ENCODE data around the gene CCL25.

CCL25 gene

DNA sequence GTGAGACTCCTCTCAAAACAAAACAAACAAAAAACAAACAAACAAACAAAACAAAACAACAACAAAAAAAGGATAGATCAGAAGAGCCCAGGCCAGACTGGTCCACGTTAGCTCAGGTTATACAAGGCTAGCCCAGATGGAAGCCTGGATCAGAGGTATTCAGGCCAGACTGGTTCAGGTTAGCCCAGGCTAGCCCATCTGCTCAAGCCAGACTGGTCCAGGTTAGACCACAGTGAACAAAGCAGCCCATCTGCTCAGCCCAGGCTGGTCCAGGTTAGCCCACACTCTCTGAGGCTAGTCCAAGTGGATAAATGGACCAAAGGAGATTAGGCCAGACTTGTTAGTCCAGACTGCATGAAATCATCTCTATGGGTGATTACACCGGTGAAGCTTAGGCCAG is 41.2 kb downstream of the CCL25 start:
- DNase-seq (ENCODE audit: low spot score): no peak

DNA sequence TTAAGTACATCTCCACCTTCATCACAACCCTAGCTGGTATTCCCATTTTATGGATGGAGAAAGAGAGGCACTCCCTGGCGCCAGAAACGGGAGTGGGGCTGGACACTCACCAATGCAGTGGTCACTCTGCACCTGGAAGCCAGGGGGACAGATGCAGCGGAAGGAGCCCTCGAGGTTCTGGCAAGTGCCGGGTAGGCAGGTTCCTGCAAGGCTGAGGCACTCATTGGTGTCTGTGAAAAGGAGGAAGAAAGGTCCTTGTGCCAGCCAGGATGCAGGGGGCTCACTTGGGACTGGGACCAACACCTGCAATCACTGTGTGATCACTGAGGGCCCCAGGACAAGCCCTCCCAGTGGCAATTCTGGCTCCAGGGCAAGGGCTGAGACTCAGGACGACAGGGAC is 41.8 kb downstream of the CCL25 start:
- in situ Hi-C loops (cut with MboI; ENCODE audit: low sequenced_read_pairs, unreplicated experiment): no loop called here
- TF ChIP-seq, protein P1, sequence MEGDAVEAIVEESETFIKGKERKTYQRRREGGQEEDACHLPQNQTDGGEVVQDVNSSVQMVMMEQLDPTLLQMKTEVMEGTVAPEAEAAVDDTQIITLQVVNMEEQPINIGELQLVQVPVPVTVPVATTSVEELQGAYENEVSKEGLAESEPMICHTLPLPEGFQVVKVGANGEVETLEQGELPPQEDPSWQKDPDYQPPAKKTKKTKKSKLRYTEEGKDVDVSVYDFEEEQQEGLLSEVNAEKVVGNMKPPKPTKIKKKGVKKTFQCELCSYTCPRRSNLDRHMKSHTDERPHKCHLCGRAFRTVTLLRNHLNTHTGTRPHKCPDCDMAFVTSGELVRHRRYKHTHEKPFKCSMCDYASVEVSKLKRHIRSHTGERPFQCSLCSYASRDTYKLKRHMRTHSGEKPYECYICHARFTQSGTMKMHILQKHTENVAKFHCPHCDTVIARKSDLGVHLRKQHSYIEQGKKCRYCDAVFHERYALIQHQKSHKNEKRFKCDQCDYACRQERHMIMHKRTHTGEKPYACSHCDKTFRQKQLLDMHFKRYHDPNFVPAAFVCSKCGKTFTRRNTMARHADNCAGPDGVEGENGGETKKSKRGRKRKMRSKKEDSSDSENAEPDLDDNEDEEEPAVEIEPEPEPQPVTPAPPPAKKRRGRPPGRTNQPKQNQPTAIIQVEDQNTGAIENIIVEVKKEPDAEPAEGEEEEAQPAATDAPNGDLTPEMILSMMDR (IDR thresholded peaks at IDR 0.05; ENCODE audit: borderline replicate concordance, control extremely low read depth, extremely low read depth, insufficient read depth, missing control alignments): no peak
- DNase-seq (ENCODE audit: low spot score): no peak

More for the DNA sequence above, 41.2 kb downstream of the CCL25 start:
- TF ChIP-seq, protein P1 (IDR thresholded peaks at IDR 0.05; ENCODE audit: borderline replicate concordance, control extremely low read depth, extremely low read depth, insufficient read depth, missing control alignments): no peak
- in situ Hi-C loops (cut with MboI; ENCODE audit: low sequenced_read_pairs, unreplicated experiment): no loop called here

DNA sequence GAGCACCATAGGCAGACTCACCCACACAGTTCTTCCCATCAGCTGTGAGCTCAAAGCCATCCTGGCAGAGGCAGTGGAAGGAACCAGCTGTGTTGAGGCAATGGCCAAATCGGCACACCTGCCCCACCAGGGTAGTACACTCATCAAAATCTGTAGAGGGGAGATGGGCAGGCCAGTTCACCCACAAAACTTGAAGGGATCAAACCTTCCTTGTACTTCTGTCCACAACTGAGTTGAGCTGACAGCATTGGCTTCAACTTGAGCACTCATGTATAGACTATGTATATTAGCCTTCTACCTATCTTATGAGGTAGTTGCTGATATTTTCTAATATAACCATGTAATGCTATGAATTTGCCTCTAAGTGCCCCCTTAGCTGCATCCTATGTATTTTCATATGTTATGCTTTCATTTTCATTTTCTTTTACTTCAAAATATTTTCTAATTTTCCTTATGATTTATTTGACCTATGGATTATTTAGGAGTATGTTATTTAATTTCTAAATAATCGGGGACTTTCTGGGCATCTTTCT is 42.9 kb downstream of the CCL25 start:
- in situ Hi-C loops (cut with MboI; ENCODE audit: low sequenced_read_pairs, unreplicated experiment): no loop called here
- TF ChIP-seq, protein P1 (IDR thresholded peaks at IDR 0.05; ENCODE audit: borderline replicate concordance, control extremely low read depth, extremely low read depth, insufficient read depth, missing control alignments): no peak
- no peak for DNase-seq (ENCODE audit: low spot score)

DNA sequence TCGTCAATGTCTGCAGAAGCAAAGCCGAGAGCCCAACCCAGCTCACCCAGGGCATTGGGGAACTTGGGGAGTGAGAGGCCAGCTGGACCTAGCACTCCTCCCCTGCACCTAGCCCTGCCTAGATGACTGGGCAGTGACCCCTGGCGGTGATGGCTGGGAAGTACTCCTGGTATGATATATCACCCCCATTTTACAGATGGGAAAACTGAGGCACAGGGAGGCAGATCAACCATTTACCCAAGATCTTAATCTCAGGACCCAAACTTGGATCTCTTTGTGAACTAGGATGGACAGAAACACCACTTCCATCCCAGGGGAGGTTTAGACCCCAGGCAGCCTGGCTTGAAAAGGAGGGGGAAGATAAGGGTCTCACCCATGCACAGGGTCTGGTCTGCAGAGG is 43.5 kb downstream of the CCL25 start:
- in situ Hi-C loops (cut with MboI; ENCODE audit: low sequenced_read_pairs, unreplicated experiment): no loop called here
- TF ChIP-seq, protein P1 (IDR thresholded peaks at IDR 0.05; ENCODE audit: borderline replicate concordance, control extremely low read depth, extremely low read depth, insufficient read depth, missing control alignments): peak; percentile 7
- no peak for DNase-seq (ENCODE audit: low spot score)

DNA sequence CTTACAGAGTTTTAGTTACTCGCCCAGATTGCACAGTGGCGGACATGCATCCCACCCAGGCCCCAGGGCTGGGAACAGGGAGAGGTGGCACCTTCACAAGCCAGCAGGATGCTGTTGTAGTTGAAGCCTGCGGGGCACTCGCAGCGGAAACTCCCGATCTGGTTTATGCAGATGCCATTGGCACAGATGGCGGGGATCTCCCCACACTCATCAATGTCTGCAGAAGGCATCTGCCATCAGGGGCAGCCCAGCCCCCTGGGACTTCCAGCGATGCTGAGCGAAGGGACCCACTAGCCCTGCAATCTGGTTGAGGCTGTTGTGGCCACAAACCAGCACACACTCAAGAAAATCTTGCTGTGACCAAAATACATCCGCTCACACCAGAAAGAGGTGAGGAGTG is 44.6 kb downstream of the CCL25 start:
- in situ Hi-C loops (cut with MboI; ENCODE audit: low sequenced_read_pairs, unreplicated experiment): no loop called here
- no peak for DNase-seq (ENCODE audit: low spot score)
- TF ChIP-seq, protein P1 (IDR thresholded peaks at IDR 0.05; ENCODE audit: borderline replicate concordance, control extremely low read depth, extremely low read depth, insufficient read depth, missing control alignments): no peak

DNA sequence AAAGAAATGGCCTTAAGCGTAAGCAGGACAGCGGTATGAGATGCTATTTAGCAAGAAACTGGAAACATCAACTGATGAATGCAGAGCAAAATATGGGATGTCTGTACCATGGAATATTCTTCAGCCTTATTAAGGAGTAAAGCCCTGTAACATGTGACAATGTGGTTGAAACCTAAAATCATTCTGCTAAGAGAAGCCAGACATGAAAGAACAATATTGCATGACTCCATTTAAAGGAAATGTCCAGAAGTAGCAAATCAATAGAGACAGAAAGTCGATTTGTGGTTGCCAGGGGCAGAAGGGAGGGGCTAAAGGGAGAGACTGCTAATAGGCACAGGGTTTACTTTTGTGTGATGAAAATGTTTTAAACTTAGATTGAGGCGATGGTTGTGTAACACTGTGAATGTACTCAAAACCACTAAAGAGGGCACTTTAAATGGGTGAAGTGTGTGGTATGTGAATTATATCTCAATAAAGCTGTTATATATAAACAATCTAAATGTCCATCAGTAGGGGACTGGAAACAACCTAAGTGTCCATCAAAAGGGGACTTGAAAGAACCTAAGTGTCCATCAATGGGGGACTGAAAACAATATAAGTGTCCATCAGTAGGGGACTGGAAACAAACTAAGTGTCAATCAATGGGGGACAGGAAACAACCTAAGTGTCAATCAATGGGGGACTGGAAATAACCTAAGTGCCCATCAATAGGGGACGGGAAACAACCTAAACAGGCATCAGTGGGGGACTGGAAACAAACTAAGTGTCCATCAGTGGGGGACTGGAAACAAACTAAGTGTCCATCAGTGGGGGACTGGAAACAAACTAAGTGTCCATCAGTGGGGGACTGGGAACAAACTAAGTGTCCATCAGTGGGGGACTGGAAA is 45.4 kb downstream of the CCL25 start:
- in situ Hi-C loops (cut with MboI; ENCODE audit: low sequenced_read_pairs, unreplicated experiment): no loop called here

More for the DNA sequence above, 45.4 kb downstream of the CCL25 start:
- DNase-seq (ENCODE audit: low spot score): no peak
- TF ChIP-seq, protein P1 (IDR thresholded peaks at IDR 0.05; ENCODE audit: borderline replicate concordance, control extremely low read depth, extremely low read depth, insufficient read depth, missing control alignments): no peak

Measured in GM13976 (cell line).